Kidney glomerular epithelial cell (primary cell): ENCODE measurements around the gene SLC25A25.

ENCODE experiments used
- DNase-seq: peaks from one replicate; lab custom pipeline; 2025; lab: John Stamatoyannopoulos, UW

The SLC25A25 gene

GRCh38 chr9:128096616-128097536, 28.8 kb downstream of the SLC25A25 start:
- DNase-seq, result no peak

DNA sequence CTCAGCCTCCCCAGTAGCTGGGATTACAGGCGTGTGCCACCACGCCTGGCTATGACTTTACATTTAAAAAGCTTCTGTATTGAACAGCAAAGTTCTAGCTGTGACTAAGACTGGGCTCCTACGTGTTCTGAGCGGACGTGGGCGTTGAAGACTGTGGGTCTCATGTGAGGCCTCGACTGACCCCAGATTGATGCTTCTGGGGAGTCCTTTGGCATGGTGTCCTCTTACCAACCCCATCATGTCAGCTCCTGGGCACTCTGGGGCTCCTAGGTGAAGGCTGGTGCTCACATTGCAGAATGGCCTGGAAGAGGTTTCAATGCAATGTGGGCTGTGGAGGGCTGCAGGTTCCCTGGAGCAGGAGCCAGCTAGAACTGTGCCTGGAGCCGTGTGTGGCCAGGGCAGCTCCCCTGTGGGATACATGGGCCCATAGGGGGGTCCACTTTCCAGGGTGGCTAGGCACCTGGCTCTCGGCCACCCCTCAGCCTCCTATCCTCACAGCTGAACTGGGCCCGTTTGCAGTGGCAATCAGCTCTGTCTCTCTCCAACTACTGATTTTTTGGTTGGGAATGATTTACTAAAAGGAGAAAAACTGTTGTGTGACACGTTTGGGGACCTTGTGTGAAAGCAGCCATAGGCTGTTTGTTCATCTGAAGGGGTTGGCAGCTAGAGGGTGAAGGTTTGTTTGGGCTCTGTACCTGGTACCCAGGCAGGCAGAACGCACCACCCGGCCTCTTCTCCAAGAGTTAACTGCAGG, 29.7 kb downstream of the SLC25A25 start:
- DNase-seq, result no peak

DNA sequence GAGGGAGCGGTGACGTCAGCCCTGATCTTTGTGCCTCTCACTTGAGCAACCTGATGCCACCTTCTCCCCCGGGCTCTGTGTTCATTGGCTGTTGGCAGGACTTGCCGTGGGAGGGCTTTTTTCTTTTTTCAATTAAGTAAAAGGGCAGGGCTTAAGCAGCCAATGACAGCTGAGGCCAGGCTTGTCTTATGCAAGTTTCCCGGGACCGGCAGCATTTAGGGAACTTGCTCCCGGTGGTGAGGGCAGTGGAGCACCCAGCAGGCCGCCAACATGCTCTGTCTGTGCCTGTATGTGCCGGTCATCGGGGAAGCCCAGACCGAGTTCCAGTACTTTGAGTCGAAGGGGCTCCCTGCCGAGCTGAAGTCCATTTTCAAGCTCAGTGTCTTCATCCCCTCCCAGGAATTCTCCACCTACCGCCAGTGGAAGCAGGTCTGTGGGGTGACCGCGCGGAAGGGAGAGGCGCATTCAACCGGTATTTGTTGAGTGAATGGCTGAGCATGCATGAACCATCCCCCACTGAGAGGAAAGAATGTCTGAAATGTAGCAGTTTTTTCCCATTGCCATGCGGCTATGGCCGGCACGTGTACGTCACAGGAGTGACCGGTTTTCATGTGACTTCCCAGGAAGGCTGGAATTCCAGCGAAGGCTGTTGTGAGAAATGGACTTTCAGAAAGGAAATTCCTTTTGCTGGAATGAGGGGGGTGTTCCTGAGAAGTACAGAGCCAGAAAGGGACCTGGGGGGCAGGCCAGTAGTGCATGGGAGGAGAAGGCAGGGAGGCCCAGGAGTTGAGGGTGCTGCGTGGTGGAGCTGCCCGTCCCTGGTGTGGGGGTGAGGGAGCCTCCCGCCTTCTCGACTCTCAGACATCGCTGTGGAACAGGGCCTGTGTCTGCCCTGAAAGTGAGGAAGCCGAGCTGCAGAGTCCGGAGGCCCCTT, 30.5 kb downstream of the SLC25A25 start:
- DNase-seq, result peak; percentile 97

- no peak for DNase-seq
Observed at GRCh38 chr9:128099231-128099931, 31.3 kb downstream of the SLC25A25 start.

DNA sequence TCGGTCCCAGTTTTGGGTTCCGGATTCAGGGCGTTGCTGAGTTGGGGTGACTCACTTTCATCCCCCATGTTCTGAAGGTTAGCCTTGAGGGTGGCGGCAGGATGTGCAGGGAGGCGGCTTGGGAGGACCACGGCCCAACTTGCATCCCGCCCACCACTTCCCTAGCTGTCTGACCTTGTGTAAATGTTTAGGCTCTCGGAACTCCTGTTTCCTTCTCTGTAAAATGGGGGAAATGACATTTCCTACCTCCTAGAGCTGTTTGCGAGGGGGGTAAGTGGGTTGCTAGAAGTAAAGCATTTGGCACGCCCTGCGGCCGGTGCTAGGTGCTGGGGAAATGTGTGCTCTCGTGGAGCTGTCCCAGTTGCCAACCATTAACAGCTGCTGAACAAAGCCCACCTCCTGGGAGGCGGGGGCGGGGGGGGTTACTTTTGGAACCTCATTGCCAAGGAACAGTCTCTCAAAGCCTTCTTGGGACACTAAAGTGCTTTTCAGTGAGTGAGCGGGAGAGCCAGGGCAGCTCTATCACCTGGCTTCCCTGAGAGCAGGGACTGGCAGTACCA, 32.0 kb downstream of the SLC25A25 start:
- no peak for DNase-seq

GRCh38 chr9:128100581-128100980, 32.5 kb downstream of the SLC25A25 start:
- DNase-seq, result no peak

DNA sequence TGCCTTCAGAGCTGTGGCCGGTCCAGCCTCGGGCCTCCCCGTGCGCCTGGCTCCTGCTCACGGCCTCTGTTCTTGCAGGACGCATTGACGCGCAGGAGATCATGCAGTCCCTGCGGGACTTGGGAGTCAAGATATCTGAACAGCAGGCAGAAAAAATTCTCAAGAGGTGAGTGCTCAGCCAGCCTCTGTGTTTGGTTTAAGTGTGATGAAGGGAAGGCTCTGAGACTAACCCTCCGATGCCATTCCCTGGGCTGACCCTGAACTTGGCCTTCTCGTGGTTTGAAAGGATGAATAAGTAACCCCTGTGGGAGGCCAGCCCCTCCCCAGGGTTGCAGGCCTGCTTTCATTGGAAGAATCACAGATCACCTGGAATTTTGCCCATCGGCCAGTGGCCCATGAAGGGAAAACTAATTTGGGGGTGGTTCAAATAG, 33.2 kb downstream of the SLC25A25 start:
- peak; percentile 9 for DNase-seq

DNA sequence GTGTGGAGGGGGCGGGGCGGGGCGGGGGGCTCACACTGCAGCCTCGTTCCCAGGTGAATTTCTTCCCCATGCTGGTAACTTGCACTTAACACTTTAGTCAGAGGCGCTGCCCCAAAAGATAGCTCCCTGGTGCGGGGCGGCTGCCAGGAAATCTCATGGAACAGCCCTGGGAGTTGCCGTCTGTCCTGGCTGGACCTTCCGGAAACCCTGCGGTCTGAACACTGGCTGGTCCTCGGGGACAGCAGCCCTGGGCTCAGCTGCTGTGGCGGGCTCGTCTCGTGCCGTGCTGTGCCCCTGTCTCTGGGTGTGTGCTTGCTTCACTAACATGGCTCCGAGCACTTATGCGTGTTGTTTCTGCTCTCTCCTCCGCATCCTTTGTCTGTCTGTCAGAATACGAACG, 33.7 kb downstream of the SLC25A25 start:
- DNase-seq, result no peak

GRCh38 chr9:128102196-128102595, 34.2 kb downstream of the SLC25A25 start:
- DNase-seq, result no peak

DNA sequence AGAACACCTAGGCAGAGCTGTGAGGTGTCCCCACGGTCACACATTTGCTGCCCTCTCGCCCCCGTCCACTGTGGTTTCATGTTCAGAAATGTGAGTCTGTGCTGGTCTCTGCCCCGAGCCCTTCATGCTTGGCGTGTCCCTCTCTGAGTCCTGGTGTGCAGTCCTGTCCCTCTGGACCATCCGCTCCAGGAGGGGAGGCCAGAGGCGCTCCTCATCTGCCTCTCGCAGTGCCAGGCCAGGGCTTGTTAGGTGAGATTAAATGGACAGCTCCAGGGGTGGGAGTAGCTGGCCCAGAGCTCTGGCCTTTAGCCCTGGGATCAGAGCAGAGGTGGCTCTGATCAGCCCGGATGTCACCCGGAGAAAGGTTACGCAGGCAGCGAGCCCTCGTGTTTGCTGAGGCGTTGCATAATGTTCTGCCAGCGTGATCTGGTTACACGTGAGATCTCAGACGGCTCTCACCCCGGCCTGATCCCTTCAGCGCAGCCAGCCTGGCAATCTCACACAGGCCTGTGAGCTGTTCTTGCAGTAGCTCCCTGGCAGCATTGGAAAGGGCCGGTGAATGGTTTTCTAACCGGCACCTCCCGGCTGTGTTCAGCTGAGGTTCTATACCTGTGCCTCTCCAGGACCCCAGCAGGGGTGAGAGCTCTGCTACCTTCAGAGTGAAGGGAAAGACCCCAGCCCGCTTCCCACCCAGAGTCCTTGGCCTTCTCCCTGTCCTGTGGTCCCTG, 35.0 kb downstream of the SLC25A25 start:
- DNase-seq, result no peak

DNA sequence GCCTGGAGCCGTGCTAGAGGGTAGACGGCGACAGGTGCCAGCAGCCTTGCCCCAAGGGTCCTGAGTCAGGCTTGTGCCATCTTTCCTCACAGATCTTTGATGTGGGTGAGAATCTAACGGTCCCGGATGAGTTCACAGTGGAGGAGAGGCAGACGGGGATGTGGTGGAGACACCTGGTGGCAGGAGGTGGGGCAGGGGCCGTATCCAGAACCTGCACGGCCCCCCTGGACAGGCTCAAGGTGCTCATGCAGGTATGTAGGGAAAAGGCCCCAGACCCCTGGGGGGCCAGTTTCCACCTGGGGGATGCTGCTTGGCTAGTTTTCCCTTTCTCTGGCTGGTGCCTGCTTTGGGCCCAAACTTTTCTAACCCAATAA, 35.5 kb downstream of the SLC25A25 start:
- DNase-seq, result no peak

- DNase-seq, result no peak
Observed at GRCh38 chr9:128104171-128104618, 36.2 kb downstream of the SLC25A25 start.

DNA sequence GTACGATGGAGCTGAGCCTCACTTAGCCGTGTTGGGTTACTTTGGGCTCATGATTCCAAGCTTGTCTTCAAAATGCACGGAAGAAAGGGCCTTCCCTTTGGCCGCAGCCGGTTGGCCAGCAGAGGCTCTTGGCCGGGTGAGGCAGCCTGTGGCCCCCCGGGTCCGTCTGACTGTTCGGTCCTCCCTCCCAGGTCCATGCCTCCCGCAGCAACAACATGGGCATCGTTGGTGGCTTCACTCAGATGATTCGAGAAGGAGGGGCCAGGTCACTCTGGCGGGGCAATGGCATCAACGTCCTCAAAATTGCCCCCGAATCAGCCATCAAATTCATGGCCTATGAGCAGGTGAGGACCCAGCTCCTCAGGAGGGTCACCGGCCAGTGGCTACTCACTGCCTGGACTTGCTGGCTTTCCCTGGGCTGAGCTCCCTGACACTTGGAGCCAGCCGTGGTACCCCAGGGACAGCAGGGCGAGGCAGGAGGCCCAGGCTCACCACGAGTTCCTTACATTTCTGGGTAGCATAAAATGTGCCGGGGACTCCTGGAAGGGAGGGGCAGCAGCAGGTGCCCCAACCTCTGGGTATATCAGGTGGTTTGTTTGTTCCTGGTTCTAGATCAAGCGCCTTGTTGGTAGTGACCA, 37.6 kb downstream of the SLC25A25 start:
- no peak for DNase-seq

DNA sequence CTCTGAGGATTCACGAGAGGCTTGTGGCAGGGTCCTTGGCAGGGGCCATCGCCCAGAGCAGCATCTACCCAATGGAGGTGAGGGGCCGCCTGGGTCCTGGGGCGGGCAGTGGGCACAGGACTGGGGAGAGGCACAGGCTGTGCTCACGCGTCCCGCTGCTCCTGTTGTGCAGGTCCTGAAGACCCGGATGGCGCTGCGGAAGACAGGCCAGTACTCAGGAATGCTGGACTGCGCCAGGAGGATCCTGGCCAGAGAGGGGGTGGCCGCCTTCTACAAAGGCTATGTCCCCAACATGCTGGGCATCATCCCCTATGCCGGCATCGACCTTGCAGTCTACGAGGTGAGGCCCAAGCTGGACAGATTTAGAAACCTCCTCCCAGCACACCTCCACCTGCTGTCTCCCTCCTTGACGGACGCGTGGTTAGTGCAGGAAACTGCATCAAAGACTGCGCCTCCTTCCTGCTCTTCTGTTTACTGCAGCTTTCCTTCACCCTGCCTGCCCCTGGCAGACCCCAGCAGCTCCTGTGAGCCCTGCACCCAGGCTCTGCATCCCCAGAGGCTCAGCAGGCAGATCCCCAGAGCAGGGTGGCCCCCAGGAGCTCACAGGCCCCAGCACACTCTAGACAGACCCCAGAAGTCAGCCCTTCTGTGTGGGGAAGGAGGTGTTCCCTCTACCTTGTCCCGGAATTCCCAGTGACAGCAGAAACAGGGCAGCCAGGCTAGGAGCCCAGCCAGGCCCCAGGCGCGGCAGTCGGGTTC, 38.3 kb downstream of the SLC25A25 start:
- DNase-seq, result no peak

DNA sequence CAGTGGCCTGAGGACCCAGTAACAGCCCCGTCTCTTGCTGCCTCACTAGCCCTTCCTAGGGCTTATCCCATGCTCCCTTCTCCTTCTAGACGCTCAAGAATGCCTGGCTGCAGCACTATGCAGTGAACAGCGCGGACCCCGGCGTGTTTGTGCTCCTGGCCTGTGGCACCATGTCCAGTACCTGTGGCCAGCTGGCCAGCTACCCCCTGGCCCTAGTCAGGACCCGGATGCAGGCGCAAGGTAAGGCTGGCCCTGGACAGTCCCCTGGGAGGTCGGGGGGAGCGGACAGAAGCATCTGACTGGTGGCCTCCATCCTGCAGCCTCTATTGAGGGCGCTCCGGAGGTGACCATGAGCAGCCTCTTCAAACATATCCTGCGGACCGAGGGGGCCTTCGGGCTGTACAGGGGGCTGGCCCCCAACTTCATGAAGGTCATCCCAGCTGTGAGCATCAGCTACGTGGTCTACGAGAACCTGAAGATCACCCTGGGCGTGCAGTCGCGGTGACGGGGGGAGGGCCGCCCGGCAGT, 39.0 kb downstream of the SLC25A25 start:
- no peak for DNase-seq

- no peak for DNase-seq
Observed at GRCh38 chr9:128107468-128108268, 39.6 kb downstream of the SLC25A25 start.

DNA sequence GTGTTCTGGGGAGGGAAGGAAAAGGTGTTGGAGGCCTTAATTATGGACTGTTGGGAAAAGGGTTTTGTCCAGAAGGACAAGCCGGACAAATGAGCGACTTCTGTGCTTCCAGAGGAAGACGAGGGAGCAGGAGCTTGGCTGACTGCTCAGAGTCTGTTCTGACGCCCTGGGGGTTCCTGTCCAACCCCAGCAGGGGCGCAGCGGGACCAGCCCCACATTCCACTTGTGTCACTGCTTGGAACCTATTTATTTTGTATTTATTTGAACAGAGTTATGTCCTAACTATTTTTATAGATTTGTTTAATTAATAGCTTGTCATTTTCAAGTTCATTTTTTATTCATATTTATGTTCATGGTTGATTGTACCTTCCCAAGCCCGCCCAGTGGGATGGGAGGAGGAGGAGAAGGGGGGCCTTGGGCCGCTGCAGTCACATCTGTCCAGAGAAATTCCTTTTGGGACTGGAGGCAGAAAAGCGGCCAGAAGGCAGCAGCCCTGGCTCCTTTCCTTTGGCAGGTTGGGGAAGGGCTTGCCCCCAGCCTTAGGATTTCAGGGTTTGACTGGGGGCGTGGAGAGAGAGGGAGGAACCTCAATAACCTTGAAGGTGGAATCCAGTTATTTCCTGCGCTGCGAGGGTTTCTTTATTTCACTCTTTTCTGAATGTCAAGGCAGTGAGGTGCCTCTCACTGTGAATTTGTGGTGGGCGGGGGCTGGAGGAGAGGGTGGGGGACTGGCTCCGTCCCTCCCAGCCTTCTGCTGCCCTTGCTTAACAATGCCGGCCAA, 40.4 kb downstream of the SLC25A25 start:
- DNase-seq, result no peak
